CMK (cell line): ENCODE results near the gene SLC25A4.

Source experiments
- DNase-seq: peaks from one replicate; pipeline ENCODE4 v3.0.0-alpha.2; 2010; ENCODE audit warnings: low read depth

Gene SLC25A4

DNA sequence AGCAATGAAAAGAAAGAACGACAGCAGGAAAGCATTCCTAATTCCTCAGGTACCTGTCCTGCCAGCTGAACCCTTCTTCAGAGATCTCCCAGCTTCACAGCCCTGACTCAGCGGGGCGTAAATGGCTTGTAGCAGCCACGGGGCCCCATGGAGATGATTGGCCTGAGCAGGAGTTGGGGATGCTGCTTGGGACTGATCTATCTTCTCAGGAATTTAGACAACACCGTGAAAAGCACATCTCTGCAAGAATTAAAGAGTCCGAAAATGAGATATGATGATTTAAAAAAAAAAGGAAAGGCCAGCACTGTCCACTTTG is 22.5 kb upstream of the SLC25A4 start:
- DNase-seq: no peak

DNA sequence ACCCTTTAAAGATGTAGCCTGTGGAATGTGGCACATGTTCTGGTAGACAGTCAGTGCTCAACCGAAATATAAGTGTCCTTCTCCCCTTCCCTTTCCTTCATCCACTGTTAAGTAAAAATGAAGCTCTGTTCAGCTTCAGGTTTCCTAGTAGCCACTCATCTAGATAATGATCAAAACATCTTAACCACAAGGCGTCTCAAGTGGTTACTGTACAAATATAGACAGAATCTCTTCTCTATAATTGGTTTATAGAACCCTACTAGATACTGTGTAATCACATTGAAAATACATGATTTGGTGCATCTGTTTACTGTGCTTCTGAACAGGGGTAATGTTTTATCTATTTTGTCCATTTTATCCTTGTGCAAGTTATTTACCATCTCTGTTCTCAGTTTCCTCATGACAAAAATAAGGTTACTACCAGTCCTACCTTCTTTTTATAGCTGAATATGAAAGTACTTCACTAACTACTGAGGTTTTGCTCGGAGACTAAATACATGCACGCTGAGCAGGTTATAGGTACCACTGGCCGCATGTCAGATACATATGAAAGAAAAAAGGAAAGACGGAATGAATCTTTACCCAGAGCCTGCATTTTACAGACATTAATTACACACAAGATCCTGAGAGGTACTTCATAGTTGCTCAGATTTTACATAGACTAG is 20.3 kb upstream of the SLC25A4 start:
- DNase-seq: no peak

DNA sequence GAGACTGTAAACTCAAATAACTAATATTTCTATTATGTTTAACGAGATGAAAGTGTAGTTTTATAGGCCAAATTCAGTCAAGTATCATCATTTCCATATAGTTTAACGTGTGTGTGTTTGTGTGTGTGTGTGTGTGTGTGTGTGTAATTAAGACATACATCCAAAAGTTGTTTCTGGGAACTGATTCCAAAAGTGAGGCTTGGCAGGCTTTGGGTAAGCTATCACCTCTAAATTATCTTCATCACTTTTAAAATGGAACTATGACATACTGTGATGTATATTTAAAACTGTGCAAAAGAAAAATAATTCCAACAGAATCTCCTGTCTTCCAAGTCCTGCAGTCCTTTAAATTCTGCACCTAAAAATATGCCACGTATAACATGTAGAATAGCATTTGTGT is 19.1 kb upstream of the SLC25A4 start:
- no peak for DNase-seq

DNA sequence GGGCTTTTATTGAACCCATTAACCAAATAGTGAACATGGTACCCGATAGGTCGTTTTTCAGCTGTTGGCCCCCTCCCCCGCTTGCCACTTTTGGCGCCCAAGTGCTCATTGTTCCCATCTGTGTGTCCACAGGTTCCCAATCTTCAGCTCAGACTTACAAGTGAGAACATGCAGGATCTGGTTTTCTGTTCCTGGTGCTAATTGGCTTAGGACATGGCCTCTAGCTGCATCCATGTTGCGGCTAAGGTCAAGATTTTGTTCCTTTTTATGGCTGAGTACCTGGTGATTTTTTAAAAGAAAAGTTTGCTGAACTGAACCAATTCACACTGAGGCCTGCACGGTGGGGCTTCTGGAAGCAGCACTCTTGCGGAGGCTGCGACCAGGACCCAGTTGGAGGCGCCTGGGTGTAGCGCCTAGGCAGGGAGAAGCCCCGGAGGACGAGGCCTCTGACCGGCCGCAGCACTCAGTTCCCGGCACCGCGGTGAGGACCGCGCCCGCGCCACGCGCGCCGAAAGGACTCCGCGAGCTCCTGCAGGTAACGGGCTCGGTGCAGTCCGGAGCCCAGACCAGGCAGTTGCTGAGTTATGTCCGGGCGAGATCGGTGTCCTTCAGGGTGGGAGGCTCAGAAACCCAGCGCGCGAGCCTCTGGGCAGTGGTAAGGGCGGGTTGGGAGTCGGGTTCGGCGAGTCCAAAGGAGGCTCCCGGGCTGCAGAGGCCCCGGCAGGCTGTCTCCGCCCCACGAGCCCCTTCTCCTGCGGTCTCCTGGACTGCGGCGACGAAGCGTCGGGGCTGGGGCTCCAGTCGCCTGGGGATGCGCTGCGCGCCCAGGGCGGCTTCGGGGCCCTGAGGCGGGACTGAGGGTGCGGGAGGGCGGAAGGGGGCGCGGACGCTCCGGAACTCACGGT is 15.8 kb upstream of the SLC25A4 start:
- no peak for DNase-seq

DNA sequence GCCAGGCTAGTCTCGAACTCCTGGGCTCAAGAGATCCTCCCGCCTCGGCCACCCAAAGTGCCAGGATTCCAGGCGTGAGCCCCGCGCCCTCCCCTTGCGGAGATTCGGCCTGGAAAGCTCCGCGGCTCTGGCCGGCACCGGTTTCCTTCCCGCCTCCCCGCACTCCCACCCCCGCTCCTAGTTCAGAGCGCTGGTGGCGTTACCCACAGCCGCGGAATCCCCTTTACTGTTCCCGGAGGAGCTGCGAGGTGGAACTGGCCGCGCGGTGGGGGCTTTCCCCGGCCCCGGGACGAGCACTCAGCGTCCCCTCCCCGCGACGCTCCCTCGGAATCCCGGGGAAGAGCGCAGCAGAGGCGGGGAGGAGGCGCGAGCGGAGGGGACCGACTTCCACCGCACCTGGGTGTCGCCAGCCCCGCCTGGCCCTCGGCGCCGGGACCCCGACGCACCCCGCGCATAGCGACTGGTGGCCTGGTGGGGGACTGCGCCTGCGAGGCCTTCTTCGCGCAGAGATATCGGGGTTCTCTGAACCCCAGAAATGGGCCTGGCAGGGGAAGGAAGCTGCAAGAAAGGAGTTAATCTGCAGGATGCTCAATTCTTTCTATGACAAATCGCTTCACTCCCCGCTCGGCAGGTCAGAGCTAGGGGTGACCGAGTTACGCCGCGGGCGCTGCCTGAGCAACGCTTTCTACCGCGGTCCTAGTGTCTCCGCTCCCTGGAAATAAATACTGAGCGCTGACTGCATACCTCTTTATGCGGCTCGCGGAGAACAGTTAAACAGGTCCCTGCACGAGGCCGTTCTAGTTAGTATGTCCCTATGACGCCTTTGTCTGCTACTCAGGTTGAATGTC is 14.6 kb upstream of the SLC25A4 start:
- no peak for DNase-seq

DNA sequence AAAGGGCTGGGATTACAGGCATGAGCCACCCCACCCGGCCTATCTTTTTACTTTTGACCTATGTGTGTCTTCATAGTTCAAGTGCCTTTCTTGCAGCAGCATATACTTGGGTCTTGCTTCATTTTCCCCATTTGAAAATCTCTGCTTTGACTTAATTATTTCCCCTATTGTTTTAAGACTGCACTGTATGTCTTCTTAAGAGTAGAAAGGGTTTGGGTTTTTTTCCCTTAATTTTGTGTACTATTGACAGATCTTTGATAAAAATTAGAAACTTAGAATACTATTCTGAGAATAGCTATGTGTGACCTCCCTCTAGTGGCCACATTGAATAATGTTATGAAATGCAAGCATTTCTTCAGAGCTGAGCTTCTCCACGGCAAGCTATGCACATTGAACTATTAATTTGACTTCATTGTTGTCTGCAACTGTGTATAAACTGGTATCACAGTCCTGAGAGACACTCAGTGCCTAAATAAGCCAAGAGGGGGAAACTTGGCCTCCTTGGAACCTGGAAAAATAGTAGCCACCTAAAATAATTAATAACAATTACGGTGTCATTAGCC is 8.7 kb upstream of the SLC25A4 start:
- DNase-seq: no peak

DNA sequence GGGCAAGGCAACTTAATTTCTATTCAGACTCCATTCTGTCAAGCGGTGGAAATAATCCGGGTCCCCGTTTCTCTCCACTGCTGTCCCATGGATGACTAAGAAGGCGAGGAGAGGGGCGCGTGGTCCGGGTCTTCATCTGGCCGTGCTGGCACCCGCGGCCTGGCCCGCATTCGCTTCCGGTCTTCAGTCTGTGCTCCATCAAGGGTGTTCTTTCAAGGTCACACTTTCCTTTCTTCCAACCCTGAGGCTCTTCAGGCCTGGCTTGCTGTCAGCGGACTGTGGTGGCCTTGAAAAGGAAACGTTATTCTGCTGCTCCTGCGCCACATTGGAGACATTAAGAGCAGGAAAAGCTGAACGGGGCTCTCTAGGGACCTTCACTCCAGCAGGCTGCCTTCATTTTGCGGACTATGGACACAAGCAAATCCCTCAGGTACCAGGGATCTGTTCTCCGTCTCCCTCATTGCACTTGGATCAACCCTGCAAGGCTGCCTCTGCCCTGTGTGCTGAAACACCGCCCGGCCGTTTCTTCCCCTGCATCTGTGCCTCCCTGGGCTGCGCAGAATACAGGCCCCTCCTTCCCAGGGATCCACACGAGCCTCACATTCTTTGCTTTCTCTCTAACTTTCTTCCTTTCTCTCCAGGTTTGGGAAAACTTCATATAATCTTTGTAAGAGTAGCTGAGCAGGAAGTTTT is 5.7 kb upstream of the SLC25A4 start:
- no peak for DNase-seq

DNA sequence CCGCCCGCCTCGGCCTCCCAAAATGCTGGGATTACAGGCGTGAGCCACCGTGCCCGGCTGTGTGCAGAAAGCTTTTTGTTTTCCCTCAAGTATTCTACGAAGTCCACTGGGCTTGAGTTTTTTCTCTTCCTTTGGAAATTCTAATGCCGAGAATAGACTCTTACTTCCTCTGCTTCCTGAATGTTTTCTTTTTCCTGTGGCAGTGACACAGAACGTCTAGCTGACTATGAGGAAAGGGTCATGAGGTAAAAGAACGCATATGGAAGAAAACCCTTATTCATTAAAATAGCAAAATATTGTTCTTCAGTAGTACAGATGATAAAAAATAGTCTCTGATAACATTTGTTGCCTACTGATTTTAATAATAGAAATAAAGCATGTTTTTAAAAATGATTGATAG is 4.9 kb upstream of the SLC25A4 start:
- DNase-seq: no peak

DNA sequence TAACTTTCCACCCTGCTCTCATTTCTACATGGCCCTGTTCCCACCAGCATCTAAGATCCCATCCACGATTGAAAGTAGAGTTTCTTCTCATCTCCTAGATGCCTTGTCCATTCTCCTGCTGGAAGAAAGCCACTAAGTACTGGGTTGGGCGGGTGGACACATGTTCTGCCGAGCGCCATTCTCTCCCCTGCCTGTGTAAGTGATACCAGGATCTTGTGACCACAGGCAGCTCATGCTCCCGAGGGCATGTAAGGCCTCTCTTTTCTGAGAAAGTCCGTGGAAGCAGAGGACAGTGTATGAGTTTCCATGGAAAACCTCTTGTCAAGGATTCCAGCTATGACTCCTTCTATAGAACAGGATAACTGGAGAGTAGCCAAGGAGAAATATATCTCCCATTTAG is 3.3 kb upstream of the SLC25A4 start:
- no peak for DNase-seq

DNA sequence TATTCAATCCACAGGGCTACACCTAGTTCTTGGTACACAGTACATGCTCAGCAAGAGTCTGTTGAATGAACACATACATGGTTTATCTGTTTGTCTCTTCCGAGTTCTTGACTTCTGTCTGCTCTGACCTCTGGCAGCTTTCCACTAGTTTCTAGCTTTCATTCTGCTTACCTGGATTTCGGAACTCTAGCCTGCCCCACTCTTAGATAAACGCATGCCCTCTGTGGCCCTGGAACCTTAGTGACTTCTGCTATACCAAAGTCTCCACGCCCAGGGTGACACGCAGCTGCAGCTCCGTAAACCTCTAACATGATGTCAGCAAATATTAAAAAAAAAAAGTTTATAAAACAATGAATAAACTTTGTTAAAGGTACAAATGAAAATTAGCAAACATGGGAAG is 1.3 kb upstream of the SLC25A4 start:
- no peak for DNase-seq

DNA sequence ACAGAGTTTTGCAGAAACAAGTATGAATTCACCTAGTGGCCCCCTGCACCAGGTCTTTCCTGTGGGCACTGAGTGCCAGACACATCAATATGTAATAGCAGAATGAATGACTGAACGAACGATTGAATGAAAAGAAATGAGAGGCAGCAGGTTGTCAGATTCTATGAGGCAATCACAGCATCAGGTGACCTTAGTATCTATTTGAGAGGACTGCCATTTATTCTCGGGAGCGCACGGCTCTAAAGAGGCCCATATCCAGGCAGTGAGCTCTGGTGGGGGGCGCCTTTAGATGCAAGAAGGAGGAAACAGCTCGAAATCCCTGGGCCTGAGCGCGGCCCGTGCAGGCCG is 528 bp upstream of the SLC25A4 start:
- DNase-seq: no peak

DNA sequence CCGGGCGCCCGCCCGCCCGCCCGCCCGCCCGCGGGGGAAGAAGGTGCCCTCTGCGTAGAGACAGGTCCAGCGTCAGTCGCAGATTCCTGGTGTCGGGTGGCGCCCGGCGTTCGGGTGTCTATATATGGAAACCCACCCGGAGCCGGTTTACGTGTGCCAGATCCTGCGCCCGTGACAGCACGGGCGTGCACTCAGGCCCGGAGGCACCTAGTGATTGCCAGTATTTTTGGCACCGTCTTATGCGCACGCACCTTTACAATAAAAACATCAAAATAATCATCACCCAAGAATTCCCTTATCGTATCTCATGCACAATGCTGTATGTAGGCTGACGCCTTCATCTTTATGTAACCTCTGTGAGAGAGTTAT is 519 bp downstream of the SLC25A4 start:
- no peak for DNase-seq

DNA sequence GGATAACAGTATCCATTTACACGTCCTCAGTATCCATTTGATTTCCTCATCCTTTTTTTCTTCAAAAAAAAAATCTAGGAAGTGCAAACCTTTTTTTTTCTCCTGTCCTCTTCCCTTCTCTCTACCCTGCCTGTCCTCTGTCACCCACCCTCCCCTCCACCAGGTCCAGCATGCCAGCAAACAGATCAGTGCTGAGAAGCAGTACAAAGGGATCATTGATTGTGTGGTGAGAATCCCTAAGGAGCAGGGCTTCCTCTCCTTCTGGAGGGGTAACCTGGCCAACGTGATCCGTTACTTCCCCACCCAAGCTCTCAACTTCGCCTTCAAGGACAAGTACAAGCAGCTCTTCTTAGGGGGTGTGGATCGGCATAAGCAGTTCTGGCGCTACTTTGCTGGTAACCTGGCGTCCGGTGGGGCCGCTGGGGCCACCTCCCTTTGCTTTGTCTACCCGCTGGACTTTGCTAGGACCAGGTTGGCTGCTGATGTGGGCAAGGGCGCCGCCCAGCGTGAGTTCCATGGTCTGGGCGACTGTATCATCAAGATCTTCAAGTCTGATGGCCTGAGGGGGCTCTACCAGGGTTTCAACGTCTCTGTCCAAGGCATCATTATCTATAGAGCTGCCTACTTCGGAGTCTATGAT is 1.7 kb downstream of the SLC25A4 start:
- no peak for DNase-seq

DNA sequence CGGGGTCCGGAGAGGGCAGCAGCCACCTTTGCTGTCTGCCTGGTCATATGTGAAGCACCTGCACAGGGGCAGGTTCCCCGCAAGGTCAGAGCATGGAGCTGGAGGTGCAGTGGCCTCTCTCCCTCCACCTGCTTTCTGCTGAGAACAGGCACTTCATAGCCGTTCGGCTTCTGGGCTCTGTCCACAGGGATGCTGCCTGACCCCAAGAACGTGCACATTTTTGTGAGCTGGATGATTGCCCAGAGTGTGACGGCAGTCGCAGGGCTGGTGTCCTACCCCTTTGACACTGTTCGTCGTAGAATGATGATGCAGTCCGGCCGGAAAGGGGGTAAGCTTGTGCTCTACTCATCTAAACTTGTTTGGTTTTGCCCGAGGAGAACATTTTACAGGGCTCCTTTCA is 2.5 kb downstream of the SLC25A4 start:
- no peak for DNase-seq

DNA sequence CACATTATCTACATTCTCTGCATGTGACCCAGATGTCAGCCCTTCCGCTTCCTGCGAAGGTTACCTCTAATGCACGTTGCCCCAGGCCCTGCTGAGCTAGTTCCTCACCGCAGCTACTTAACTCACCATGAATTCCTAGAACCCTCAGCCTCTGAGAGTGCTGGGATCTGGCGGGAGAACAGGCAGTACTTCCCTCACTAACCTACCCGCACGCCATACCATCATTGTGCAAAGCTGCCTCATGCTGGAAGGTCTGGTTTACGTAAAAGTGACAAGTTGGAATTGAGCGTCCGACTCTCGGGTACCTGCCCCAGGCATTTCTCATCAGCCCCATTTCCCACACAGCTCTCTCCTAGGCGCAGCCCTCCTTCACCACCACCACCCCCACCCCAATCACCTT is 6.3 kb downstream of the SLC25A4 start:
- DNase-seq: no peak

DNA sequence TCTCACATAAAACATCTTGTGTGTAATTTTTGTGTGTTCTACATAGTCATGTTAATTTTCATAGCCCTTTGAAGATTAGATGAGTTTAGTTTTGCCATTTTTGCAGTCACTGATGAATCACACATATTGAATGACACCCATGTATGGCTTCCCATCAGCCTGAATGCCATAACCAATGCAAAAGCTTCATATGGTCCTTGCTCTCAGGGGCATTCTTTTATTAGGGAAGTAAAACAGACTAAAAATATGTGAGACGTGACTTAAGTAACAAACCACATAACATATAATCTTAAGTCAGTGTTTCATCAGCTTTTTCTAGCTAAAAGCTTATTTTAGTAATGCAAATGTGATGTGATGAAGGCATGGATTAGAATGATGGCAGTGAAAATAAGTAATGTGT is 8.2 kb downstream of the SLC25A4 start:
- DNase-seq: no peak

DNA sequence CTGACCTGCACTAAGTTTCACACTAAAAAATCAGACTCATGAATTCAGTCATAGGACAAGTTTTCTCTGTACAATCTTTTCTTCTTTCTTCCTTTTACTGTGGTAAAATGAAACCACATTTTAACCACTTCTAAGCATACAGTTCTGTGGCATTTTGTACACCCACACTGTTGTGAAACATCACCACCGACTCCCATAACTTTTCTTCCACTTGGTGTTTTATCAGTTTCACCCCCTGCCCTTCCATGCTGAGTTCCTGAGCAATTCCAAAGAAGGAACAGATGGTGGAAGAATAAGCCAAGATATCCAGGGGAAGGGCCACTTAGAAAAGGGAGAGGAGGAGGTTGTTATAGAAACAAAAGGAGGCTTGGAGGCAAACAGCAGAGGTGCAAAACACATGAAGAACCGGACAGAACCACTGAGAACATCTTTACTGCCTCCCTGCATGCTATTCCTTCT is 22.6 kb downstream of the SLC25A4 start:
- no peak for DNase-seq

DNA sequence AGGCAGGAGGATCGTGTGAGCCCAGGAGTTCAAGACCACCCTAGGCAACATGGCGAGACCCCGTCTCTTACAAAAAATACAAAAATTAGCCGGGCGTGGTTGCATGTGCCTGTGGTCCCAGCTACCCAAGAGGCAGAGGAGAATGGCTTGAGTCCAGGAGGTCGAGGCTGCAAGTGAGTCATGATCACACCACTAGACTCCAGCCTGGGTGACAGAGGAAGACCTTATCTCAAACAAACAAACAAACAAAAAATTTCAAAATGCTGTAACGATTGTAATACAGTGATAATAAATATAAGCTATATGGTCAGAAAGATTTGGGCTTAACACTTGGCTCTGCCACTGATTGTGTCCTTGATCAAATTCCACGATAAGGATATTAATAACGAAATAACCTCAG is 24.2 kb downstream of the SLC25A4 start:
- DNase-seq: no peak

DNA sequence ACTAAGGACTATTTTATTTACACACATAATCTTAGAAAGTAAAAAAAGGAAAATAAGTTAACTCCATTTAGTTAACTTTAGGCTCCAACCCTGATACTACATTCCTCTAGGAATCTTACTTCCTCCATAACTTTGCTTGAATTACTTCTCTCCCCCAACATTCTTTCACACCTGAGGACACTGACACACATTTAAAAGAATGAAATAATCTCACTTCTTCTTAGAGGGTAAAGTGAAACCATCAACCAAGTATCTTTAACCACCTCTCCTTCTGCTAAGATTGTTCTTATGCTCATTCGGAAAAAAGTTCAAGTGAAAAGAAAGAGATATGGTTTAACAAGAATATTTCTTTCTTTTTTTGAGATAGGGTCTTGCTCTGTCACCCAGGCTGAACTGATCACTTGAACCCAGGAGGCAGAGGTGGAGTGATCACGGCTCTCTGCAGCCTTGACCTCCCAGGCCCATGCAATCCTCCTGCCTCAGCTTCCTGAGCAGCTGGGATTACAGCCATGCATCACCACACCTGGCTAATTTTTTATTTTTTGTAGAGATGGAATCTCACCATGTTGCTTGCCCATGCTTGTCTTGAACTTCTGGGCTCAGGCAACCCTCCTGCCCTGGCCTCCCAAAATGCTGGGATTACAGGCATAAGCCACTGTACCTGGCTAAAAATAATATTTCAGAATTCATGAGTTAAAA is 28.5 kb downstream of the SLC25A4 start:
- no peak for DNase-seq

DNA sequence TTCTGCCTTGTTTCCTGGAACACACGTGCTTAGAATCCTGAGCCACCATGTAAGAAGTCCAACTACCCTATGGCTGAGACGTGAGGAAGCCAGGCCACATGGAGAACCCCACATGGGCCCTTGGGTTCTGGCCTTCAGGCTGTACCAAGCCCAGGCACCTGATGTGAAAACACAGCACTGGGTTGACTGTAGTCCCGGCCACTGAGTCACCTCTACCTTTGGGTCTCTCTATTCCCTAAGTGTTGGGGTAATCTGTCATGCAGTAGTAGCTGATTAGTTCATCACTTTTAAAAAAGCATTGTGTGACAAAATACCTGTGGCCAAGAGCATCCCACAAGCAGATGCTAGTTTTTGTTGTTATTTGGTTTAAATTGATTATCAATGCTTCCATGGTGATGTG is 36.4 kb downstream of the SLC25A4 start:
- DNase-seq: no peak

DNA sequence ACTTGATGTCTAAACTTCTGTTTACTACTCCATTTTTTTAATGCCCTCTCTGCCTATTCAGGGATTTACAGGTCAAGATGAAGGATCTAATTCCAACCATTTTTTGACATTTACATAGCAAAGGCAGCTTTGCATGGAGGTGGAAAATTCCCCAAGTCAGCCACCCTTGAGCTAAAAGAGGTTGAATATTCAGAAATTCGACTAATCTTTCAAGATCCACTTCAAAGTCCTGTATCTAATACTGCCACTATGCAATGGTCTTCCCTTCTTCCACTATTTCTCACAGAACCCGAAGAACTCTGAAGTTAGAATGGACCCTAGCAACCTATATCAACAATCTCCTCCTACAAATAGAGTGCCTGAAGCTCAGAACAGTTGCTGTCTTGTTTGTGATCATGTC is 39.2 kb downstream of the SLC25A4 start:
- DNase-seq: no peak
